D721Med (cell line): ENCODE measurements around the gene NEUROG2.
"Not testable (repeated sequence)": the region's sequence is repeated elsewhere in the genome, so short reads cannot be mapped to it uniquely, and the experiment has no call there.

Source experiments
- DNase-seq: peaks from one replicate; pipeline ENCODE4 v3.0.0; 2011; ENCODE audit warnings: low spot score; ENCODE audit not compliant: insufficient read length
- FAIRE-seq: peaks from 2 replicates; lab custom pipeline; 2011; peaks lifted over from hg19 to GRCh38; lab: Jason Lieb, UNC
- CTCF ChIP-seq: IDR thresholded peaks from 2 replicates; pipeline ENCODE4 v1.5.1; 2012; ENCODE audit warnings: mild to moderate bottlenecking, control low read depth; ENCODE audit not compliant: insufficient read depth; ENCODE audit errors: missing control alignments

The NEUROG2 gene

GRCh38 chr4:112510291-112511092 lies 5.5 kb downstream of the NEUROG2 start:
- DNase-seq = no peak
- FAIRE-seq = no peak
- TF ChIP-seq CTCF = no peak

- DNase-seq (no peak), FAIRE-seq (no peak)
- TF ChIP-seq CTCF = no peak
Measured at GRCh38 chr4:112509243-112510141, 6.5 kb downstream of the NEUROG2 start.

GRCh38 chr4:112508356-112508755 lies 7.6 kb downstream of the NEUROG2 start:
- DNase-seq (no peak), FAIRE-seq (no peak)
- no peak for TF ChIP-seq CTCF

GRCh38 chr4:112504807-112505206 lies 11.2 kb downstream of the NEUROG2 start:
- TF ChIP-seq CTCF = no peak
- DNase-seq (no peak), FAIRE-seq (no peak)

GRCh38 chr4:112502871-112503270 lies 13.1 kb downstream of the NEUROG2 start:
- TF ChIP-seq CTCF = no peak
- no peak for FAIRE-seq
- no peak for DNase-seq

GRCh38 chr4:112492321-112492720 lies 23.7 kb downstream of the NEUROG2 start:
- no peak for FAIRE-seq

GRCh38 chr4:112490808-112491207 lies 25.2 kb downstream of the NEUROG2 start:
- FAIRE-seq, DNase-seq: not testable (repeated sequence)

More at GRCh38 chr4:112492321-112492720, 23.7 kb downstream of the NEUROG2 start:
- no peak for TF ChIP-seq CTCF
- DNase-seq = no peak
